NCI-H1092 treated with DMSO at 0.1 percent for 48 hours (cell line): Measurements from ENCODE around the gene ISG20L2.
"Not testable (repeated sequence)": the region's sequence is repeated elsewhere in the genome, so short reads cannot be mapped to it uniquely, and the experiment has no call there.

Experiments
- DNase-seq: peaks from one replicate; lab custom pipeline; 2025; lab: John Stamatoyannopoulos, UW

ISG20L2 gene, protein sequence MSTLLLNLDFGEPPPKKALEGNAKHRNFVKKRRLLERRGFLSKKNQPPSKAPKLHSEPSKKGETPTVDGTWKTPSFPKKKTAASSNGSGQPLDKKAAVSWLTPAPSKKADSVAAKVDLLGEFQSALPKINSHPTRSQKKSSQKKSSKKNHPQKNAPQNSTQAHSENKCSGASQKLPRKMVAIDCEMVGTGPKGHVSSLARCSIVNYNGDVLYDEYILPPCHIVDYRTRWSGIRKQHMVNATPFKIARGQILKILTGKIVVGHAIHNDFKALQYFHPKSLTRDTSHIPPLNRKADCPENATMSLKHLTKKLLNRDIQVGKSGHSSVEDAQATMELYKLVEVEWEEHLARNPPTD

DNA sequence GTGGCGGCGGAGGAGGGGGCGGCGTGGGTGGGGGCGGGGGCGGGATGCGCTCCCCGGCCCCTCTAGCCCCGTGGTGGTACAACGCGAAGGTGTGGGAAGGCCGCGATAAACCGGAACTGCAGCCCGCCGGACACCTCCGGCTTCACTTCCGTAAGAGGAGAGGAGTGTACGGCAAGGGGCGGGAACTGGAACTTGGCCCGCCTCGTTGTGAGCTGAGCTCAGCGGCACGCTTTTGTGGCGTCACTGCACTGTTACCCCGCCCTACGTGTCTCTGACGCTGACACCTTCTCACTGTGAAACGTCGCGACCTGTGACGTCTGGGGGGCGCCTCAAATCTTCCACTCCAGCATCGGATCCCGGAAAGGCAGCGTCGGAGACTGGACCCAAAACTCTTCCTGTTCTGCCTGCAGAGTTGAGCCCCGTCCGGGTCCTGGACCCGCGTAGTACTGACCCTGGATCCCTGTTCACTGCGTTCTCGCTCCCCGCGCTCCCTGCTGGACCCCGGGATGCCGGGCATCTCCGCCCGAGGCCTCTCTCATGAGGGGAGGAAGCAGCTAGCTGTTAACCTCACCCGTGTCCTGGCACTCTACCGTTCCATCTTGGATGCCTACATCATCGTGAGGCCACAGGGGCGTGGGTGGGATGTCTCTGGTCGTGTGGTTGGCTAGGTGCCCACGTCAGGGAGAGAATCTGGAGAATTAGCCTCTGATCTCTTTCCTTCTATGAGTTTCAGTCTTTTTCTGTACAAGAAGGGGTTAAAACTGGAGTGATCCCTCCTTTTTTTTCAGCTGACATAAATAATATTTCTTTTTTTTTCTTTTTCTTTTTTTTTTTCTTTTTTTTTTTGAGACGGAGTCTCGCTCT is at the start of gene ISG20L2:
Gene ISG20L2, minus strand, starts transcription at position 168 of the 864 bp plus-strand sequence. CDS start 1,114 bp downstream, outside the sequence.
- DNase-seq: peak; percentile 98

DNA sequence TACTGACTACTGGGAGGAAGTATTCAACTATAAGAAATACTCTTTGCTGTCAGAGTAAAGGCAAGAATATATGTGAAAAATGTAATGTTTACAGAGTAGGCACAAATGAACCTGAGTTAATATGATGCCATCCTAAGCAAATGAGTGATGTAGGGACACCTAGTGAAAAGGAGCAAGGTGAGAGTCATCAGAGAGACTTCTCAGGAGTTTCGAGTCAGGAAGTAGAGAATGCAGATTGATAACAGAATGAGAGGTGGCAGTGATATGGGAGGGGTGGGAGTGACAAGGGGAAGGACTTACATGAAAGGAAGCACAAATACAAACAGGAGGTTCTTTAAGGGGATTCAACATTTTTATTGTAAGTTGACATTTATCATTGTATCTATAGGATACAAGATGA is 49.0 kb upstream of the ISG20L2 start:
- no peak for DNase-seq

DNA sequence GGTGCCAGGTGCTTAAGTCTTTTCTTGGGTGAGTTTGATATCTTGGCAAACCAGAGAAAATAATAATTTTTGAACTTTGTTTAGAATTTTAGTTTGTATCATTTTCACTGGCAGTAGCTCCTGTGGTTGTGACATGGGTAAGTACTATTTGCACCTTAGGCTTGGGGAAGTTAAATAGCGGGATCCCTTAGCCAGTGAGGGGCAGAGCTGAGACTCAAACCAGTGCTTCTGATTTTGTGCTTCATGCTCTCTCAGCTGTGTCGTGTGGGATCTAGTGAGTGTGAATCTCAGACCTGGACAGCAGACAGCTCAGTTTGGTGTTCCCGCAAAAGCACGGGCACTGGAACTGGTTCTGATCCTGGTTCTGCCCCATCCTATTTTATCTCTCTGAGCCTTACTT is 48.4 kb upstream of the ISG20L2 start:
- DNase-seq: no peak

DNA sequence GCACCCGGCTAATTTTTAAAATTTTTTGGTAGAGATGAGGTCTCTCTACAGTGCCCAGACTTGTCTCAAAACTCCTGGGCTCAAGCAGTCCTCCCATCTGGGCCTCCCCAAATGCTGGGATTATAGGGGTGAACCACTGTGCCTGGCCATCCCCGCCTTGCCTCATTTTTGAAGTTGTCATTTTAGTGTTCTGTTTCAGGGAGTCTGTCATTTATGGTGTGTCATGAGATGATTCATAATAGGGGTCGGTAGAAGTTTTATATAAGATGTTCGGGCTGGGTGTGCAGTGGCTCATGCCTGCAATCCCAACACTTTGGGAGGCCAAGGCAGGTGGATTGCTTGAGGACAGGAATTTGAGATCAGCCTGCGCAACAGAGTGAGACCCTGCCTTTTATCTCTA is 47.2 kb upstream of the ISG20L2 start:
- no peak for DNase-seq

DNA sequence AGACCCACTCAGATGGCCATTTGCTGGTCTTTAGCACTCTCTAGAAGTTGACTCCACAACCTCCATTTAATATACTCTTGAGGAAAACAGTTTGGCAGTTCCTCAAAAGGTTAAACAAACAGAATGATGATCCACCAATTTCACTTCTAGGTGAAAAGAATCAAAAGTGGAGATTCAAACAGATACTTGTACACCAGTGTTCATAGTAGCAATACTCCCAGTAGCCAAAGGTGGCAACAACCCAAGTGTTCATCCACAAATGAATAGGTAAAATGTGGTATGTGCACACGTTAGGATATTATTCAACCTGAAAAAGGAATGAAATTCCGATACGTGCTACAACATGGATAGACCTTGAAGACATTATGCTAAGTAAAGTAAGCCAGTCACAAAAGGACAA is 45.0 kb upstream of the ISG20L2 start:
- no peak for DNase-seq

DNA sequence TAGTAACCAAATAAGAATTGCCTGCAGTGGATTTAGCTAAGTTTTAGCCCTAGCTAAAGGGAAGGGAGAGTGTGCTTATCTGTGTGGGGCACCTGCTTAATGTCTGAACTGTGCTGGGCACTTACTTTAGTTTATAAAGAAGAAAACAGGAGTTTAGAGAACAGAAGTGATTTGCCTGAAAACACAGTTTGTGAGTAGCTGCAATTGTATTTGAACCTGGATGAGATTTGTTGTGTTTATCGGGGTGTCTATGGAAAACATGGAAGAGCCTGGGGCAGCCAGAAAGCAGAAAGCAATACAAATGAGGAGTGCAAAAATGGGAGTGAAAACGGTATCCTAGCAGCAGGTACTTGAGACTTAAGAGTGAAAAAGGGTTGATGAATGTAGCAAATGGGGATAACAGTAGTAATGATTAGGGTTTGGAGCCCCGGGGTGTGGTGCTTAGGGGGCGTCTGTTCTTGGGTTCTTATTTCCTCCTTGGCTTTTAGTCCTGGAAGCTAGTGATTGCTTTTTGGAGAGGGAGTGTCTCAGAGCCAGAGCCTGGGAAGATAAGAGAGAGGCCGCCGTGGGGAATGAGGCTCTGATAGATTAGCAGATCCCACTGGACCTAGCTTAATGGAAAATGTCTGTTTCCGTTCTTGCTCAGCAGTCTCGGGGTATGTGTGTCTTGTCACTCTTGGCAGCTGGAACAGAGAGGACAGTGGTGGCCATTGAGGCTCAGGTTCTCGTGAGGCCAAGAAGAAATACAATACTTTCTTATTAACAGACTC is 44.3 kb upstream of the ISG20L2 start:
- no peak for DNase-seq

DNA sequence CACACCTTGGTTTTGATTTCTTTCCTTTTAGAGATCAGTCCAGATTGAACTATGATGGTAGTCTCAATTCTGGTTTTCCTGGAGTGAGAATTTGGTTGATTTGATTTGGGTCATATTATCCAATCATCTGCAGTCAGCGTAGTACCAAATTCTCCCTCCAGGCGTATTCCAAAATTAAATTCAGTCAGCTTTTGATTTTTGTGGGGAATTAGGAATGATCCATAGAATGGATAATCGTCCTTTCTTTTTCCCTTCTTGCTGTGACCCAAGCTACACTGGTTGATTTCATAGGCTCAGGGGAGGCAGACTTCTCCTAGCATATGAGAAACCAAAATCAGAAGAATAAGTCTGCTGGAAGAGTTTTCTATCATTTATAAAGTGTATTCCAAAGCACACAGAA is 43.7 kb upstream of the ISG20L2 start:
- no peak for DNase-seq

DNA sequence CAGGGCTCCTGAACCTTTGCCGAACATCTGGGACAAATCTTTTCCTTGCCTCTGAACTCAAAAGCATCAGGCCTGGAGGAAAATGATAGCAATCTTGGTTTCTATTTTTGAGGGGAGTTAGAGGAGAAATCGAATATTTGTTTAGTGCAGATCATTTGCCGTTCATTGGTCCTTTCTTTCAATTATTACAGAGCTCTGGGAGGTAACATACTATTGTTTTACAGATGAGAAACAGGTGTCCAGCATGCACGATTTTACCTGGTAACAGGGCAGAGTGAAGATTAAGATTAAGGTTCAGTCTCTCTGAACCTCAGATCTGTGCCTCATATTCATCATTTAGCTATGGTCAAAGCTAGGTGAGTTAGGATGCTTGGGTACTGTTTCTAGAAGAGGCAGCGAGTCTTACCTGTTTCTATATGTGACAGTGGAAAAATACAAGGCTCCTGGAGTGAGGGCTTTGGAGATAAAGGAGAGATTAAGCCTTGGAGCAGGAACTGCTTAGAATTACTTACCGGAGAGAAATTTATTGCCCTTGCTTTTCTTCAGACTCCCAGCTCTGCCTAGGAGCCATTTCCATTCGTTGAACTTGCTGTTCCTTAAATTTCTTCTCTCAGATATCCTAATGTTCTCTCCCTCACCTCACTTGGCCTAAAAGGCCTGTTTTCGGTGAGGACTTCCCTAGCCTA is 40.2 kb upstream of the ISG20L2 start:
- DNase-seq: no peak

DNA sequence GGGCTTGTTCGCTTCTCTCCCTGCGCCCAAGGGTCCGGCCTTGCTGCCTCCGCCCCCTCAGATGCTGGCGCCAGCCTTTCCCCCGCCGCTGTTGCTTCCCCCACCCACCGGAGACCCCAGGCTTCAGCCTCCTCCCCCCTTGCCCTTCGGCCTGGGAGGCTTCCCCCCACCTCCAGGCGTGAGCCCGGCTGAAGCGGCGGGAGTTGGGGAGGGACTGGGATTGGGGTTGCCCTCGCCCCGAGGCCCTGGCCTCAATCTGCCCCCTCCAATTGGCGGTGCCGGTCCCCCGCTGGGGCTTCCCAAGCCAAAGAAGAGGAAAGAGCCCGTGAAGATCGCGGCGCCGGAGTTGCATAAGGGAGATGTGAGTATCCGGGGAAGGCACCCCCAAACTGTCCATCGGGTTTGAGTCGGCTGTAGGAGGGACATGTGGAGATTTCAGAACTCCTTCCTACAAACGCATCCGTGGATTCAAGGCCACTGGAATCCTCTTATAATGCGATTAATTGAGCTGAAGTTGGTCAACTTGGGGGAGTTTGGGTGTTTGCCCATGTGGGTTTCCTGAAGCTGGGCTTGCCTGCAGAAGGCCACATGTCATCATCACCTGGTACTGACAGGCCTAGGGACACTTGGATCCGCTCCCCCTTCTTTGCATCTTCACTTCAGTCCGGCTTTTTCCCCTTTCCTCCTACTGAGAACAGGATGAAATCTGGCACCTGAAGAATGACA is 39.5 kb upstream of the ISG20L2 start:
- DNase-seq: no peak

DNA sequence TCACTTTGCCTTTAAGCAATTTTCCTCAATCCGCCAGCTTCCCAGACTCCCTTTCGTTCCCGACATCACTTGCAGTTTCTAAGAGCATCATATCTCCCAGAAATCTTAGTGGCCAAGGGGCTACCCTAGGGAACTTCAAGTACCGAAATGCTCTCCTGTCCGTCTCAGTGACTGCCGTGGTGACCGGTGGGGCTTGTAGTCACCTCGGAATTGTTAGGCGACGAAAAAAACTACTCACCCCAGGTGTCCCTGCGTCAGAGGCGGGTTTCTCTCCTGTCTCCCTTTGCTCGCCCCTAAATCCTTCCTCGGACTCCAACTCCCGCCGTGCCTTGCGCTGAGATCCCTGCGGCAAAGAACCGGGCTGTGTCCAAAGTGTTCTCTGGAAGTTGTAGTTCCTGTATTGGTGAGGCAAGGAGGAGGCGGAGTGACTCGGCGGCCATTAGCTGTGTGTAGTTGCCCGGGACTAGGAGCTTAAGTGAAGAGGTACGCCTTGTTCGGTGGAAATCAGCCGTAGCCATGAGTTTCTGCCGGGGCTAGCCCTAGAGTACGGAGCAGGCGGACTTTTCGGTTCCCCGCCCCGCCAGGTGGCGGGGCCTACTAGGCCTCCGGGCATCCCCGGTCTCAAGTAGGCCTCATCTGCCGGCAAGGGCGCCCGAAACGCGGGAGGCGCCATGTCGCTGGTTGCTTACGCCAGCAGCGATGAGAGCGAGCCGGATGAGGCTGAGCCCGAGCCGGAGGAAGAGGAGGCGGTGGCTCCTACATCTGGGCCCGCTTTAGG is 38.7 kb upstream of the ISG20L2 start, which contains the start of gene PRCC:
Gene PRCC, plus strand, starts transcription at position 435 of the 778 bp plus-strand sequence. Its CDS starts 237 bp downstream, at position 672.
- peak; percentile 100 for DNase-seq

DNA sequence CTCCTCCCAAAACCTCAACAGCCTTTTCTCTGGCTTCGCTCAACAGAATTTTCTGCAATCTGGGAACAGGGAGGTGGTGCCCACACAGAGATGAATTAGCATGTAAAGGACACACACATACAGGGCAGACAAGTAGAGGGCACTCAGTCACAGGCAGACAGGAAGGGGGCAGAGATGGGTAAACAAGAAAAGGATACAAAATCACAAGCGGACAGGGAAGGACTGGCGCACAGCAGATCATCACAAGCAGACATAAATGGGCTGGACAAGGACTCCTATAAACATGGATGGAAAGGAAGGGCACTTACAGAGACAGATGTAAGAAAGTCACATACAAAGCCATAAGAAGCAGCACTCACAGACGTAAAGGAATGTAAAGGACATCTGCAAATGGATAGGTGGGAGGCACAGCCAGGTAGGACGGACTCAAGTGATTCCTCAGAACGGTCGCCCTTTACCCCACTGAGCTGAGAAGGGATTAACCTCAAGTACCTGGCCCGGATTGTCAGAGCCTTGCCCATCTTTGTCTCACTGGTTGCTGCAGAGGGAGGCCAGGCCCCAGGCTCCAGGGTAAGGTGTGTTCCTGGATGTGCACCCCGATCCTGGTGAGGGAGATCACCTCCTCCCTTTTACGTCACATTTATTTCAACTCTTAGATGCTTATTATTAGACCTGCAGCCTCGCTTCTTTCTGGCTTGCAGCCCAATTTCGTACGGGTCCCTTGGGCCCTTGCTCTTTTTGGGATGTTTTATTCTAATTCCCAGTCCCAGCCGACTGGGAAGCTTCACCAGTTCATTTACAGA is 37.9 kb upstream of the ISG20L2 start:
- DNase-seq: peak; percentile 58

DNA sequence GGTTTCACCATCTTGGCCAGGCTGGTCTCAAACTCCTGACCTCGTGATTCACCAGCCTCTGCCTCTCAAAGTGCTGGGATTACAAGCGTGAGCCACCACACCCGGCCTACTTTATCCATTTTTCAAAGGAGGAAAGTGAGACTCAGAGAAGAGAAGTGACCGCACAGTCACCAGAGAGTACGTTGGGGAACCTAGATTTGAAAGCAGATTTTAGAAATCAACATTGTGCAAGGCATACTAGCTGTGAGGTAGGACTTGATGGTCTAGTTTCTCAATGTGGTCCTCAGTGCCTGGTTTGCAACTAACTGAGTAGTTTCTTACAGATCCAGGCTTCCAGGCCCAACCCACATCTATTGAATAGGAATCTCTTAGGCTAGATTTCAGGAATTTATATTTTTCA is 37.1 kb upstream of the ISG20L2 start:
- no peak for DNase-seq

DNA sequence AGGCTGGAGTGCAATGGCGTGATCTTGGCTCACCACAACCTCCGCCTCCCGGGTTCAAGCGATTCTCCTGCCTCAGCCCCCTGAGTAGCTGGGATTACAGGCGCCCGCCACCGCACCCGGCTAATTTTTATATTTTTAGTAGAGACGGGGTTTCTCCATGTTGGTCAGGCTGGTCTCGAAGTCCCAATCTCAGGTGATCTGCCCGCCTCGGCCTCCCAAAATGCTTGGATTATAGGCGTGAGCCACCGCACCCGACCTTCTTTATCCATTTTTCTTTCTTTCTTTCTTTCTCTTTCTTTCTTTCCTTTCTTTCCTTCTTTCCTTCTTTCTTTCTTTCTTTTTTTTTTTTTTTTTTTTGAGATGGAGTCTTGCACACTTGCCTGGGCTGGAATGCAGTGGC is 36.6 kb upstream of the ISG20L2 start:
- DNase-seq: not testable (repeated sequence)

DNA sequence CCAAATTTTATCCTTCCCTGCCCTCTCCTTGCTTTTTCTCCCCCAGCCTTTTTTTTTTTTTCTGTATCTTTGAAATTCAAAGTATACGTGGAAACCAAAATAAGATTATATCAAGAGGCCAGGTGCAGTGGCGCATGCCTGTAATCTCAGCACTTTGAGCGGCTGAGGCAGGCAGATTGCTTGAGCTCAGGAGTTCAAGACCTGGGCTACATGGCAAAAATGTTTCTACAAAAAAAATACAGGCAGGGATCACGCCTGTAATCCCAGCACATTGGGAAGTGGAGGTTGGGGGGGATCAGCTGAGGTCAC is 32.2 kb upstream of the ISG20L2 start:
- no peak for DNase-seq

DNA sequence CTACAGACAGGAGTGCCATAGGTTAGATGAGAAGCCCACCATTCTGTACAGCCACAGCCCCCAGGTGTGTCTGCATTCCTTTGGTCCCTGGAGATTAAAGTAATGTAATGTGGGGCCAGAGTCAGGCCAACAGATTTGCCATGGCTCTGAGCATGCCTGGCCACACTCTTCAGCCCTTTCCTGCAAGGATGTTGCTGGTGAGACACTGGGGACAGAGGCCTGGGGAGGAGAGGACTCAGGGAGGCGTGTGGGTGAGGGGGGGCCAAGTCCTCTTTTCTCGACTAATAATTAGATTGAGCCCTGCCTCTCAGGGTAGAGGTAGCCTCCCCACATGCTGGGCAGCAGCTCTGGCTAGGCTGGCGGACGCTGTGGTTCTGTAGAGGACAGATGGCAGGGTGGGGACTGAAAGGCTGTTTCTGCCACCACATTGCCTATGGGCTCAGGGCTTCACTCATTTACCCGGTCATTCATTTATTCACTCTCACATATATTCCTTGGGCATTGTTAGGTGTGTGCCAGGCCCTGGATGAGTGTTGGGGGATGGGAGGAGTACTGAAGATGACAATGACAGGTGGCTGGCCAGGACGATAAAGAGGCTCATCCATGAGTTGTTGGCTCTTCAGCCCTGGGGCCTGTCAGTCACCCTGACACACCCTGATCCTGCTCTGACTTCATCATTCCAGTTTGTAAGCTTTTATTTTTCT is 31.7 kb upstream of the ISG20L2 start:
- DNase-seq: no peak

DNA sequence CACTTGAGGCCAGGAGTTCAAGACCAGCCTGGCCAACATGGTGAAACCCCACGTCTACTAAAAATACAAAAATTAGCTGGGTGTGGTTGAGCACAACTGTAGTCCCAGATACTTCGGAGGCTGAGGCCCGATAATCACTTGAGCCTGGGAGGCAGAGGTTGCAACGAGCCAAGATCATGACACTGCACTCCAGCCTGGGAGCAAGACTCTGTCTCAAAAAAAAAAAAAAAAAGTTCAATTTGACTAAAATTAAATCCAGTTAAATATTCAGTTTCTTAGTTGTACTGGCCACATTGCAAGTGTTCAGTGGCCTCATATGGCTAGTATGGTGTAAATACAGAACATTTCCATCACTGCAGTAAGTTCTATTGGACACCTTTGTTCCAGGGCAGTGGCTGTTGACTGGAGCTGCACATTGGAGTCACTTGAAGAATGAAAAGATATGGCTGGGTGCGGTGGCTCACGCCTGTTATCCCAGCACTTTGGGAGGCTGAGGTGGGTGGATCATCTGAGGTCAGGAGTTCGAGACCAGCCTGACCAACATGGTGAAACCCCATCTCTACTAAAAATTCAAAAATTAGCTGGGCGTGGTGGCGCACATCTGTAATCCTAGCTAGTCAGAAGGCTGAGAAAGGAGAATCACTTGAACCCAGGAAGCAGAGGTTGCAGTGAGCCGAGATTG is 29.1 kb upstream of the ISG20L2 start:
- not testable (repeated sequence) for DNase-seq

DNA sequence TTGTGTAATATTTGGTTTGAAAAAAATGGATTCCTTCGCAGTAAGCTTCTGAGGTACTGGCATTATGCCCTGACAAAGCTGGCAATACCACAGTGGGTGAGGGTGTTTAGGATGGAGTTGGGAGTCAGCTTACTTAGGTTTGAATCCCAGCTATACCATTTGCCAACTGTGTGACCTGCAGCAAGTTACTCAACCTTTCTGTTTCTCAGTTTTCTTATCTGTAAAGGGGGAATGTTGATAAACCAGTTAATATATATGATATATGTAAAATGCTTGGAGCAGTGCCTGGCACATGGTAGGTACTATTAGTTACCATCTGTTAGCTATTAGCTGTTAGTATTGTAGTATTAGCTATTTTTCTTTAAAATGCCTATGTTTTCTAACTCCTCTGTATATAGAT is 27.8 kb upstream of the ISG20L2 start:
- no peak for DNase-seq

DNA sequence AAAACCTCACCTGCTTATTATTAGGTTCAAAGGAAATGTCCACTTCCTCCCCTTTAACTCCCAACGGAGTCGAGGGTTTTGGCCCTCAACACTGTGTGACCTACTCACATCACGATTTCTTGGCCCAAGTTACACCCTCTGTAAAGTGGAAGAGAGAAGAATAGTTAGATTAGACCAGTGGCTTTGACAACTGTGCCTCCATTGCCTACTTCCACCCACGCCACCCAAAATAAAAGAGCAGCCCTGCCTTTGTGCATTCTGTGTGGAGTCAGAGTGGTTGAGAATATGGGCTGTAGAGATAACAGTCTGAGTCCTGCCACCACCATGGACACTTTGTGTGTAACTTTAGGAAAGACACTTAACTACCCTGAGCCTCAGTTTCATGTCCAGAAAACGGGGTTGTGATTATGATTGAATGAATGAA is 27.0 kb upstream of the ISG20L2 start:
- no peak for DNase-seq
